ENCODE data around the gene MYOM3. TPM values are rescaled to one million over a fixed set of nuclear protein-coding genes. Genes with fewer than 3 reads are reported as not detected.
"Not testable (repeated sequence)": the region's sequence is repeated elsewhere in the genome, so short reads cannot be mapped to it uniquely, and the experiment has no call there.

The MYOM3 gene
- polyA plus RNA-seq, 2 donors = 0.27 to 0.37 TPM

DNA sequence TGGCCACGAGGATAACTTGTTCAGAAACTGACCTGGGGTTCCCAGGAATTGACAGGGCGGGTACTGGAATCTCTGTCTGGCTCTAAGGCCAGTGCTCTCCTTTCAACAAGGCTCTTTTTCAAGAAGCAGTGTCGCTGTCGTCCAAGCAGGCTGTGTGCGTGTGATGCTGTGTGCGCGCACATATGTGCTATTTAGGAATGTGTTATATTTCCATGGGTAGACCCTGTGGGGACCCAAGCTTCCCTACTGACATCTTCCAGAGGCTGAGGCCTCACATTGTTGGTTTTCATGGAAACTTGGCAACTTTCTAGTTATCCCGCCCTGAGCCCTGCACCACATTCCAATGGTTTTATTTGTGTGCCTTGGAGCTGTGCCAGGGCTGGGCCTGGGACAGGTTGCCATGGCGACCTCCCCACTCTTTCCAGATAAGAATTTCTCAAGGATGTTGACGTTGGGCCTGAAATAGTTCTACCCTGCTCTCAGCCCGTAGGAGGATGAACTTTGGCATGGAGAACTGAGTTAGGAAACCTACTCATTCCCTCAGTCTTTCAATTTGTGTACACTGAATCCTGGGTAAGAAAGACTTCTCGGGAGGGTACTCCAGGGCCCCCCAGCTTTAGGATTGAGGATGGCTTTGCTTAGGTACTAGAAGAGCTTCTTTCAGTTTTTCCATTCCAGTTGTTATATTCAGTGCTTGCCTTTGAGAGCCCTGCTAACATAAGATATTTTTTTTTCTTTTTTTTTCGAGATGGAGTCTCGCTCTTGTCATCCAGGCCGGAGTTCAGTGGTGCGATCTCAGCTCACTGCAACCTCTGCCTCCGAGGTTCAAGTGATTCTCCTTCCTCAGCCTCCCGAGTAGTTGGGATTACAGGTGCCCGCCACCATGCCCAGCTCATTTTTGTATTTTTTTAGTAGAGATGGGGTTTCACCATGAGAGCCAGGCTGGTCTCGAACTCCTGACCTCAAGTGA is 93.0 kb downstream of the MYOM3 start:
- H3K27me3 ChIP-seq (ENCODE audit: control insufficient read depth in 1 of 2, insufficient read depth in 2 of 2, low read length in 2 of 2) = no peaks in the 10 kb centered on the region
- no peaks in the 10 kb centered on the region for H3K9me3 ChIP-seq (ENCODE audit: control insufficient read depth in 2 of 2, insufficient read depth in 1 of 2, low read depth in 1 of 2, low read length in 1 of 2)
- no peak overlapping the region for H3K4me3 ChIP-seq (ENCODE audit: low read depth in 1 of 2, low read length in 2 of 2)

DNA sequence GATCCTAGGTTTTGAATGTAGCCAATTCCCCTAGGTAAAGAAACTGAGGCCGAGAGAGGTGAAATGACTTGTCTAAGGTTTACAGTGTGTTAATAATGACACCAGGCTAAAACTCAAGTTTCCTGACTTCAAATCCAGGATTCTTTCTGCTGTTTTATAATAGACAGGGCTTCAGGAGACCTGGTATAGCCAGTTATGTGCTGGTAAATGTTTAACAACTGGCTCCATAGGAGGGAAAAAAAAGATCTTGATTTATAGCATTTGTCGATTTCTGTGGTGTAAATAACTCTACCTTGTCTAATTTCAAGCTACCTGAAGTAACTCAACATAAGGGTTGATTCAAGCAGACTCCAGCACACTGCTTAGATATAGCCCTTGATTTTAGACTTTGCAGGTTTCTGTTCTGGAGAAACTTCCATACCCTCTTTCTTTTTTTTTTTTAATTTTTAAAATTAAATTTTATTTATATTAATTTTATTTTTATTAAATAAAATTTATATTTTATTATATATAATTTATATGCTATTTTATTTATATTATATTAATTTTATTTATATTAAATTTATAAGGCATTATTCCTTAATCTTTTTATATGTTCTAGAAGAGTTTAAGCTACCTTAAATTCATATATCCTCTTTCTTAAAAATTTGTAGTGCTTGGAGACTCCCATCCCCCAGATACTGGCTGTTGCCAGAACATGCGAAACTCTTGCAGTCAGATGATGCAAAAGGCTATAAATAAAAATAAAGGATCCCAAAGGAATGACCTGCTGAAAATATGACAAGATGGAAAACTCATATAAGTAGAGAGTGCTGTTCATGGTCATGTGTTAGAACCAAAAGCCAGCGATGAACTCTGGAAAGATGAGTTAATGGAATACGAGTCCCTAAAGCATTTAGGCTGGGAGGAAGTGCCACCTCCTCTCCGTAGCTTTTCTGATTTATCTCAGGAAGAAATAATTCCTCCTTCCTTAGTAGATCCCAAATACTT is 96.4 kb downstream of the MYOM3 start:
- H3K9me3 ChIP-seq (ENCODE audit: control insufficient read depth in 2 of 2, insufficient read depth in 1 of 2, low read depth in 1 of 2, low read length in 1 of 2) = no peaks in the 10 kb centered on the region
- no peak overlapping the region for H3K4me3 ChIP-seq (ENCODE audit: low read depth in 1 of 2, low read length in 2 of 2)
- H3K27me3 ChIP-seq (ENCODE audit: control insufficient read depth in 1 of 2, insufficient read depth in 2 of 2, low read length in 2 of 2) = no peaks in the 10 kb centered on the region
- H3K27ac ChIP-seq (ENCODE audit: low read depth in 2 of 2, low read length in 1 of 2) = peak overlapping the region in 1 of 2 donors; percentile 5
- WGBS, 2 donors = 45 to 52% methylated on average over 6 of the region's 6 CpGs
- no peaks in the 10 kb centered on the region for H3K36me3 ChIP-seq (ENCODE audit: control insufficient read depth in 2 of 2, insufficient read depth in 2 of 2, low read length in 1 of 2)
- peaks cover 0 to 4% of the 10 kb centered on the region in 2 donors for H3K4me1 ChIP-seq (ENCODE audit: control insufficient read depth in 2 of 2, insufficient read depth in 2 of 2, low read length in 1 of 2)

More for the DNA sequence above, 93.0 kb downstream of the MYOM3 start:
- 40 to 41% methylated on average over 20 of the region's 20 CpGs for WGBS, 2 donors
- H3K36me3 ChIP-seq (ENCODE audit: control insufficient read depth in 2 of 2, insufficient read depth in 2 of 2, low read length in 1 of 2) = no peaks in the 10 kb centered on the region
- H3K4me1 ChIP-seq (ENCODE audit: control insufficient read depth in 2 of 2, insufficient read depth in 2 of 2, low read length in 1 of 2) = peaks cover 0 to 6% of the 10 kb centered on the region in 2 donors
- H3K27ac ChIP-seq (ENCODE audit: low read depth in 2 of 2, low read length in 1 of 2) = peak overlapping the region; percentile 37 to 69

- H3K36me3 ChIP-seq (ENCODE audit: control insufficient read depth in 2 of 2, insufficient read depth in 2 of 2, low read length in 1 of 2); H3K4me3 ChIP-seq (ENCODE audit: low read depth in 1 of 2, low read length in 2 of 2); H3K4me1 ChIP-seq (ENCODE audit: control insufficient read depth in 2 of 2, insufficient read depth in 2 of 2, low read length in 1 of 2); H3K27ac ChIP-seq (ENCODE audit: low read depth in 2 of 2, low read length in 1 of 2); H3K9me3 ChIP-seq (ENCODE audit: control insufficient read depth in 2 of 2, insufficient read depth in 1 of 2, low read depth in 1 of 2, low read length in 1 of 2); H3K27me3 ChIP-seq (ENCODE audit: control insufficient read depth in 1 of 2, insufficient read depth in 2 of 2, low read length in 2 of 2): not testable (repeated sequence)
- 95% methylated on average over 8 of the region's 8 CpGs for WGBS, 2 donors
These were observed 99.1 kb downstream of the MYOM3 start for GRCh38 chr1:24012878-24013277.

DNA sequence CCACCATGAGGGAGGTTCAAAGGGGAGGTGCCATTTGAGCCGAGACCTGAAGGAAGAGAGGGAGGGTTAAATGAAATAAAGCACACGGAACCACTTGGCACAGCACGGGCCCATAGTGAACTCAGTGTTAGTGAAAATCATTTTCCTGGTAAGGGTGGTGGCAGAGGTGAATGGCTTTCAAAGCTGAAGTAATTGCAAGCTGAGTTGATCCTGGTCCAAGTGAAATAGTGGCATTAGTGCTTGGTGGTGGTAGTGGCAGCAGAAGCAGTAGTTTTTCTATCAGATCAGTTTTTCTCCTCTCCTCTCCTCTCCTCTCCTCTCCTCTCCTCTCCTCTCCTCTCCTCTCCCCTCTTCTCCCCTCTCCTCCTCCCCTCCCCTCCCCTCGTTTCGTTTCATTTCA is 101.3 kb downstream of the MYOM3 start:
- WGBS, 2 donors = 41 to 66% methylated on average over 3 of the region's 5 CpGs
- no peaks in the 10 kb centered on the region for H3K27me3 ChIP-seq (ENCODE audit: control insufficient read depth in 1 of 2, insufficient read depth in 2 of 2, low read length in 2 of 2)
- no peak overlapping the region for H3K27ac ChIP-seq (ENCODE audit: low read depth in 2 of 2, low read length in 1 of 2)
- no peak overlapping the region for H3K4me3 ChIP-seq (ENCODE audit: low read depth in 1 of 2, low read length in 2 of 2)
- H3K9me3 ChIP-seq (ENCODE audit: control insufficient read depth in 2 of 2, insufficient read depth in 1 of 2, low read depth in 1 of 2, low read length in 1 of 2) = no peaks in the 10 kb centered on the region
- H3K36me3 ChIP-seq (ENCODE audit: control insufficient read depth in 2 of 2, insufficient read depth in 2 of 2, low read length in 1 of 2) = no peaks in the 10 kb centered on the region
- no peaks in the 10 kb centered on the region for H3K4me1 ChIP-seq (ENCODE audit: control insufficient read depth in 2 of 2, insufficient read depth in 2 of 2, low read length in 1 of 2)

- no peak overlapping the region for H3K27ac ChIP-seq (ENCODE audit: low read depth in 2 of 2, low read length in 1 of 2)
- H3K4me1 ChIP-seq (ENCODE audit: control insufficient read depth in 2 of 2, insufficient read depth in 2 of 2, low read length in 1 of 2) = no peaks in the 10 kb centered on the region
- H3K27me3 ChIP-seq (ENCODE audit: control insufficient read depth in 1 of 2, insufficient read depth in 2 of 2, low read length in 2 of 2) = no peaks in the 10 kb centered on the region
- no peaks in the 10 kb centered on the region for H3K36me3 ChIP-seq (ENCODE audit: control insufficient read depth in 2 of 2, insufficient read depth in 2 of 2, low read length in 1 of 2)
- no peaks in the 10 kb centered on the region for H3K9me3 ChIP-seq (ENCODE audit: control insufficient read depth in 2 of 2, insufficient read depth in 1 of 2, low read depth in 1 of 2, low read length in 1 of 2)
- no peak overlapping the region for H3K4me3 ChIP-seq (ENCODE audit: low read depth in 1 of 2, low read length in 2 of 2)
- 90 to 93% methylated on average over 1 of the region's 1 CpG for WGBS, 2 donors
These were observed 102.5 kb downstream of the MYOM3 start for GRCh38 chr1:24009406-24009805.

DNA sequence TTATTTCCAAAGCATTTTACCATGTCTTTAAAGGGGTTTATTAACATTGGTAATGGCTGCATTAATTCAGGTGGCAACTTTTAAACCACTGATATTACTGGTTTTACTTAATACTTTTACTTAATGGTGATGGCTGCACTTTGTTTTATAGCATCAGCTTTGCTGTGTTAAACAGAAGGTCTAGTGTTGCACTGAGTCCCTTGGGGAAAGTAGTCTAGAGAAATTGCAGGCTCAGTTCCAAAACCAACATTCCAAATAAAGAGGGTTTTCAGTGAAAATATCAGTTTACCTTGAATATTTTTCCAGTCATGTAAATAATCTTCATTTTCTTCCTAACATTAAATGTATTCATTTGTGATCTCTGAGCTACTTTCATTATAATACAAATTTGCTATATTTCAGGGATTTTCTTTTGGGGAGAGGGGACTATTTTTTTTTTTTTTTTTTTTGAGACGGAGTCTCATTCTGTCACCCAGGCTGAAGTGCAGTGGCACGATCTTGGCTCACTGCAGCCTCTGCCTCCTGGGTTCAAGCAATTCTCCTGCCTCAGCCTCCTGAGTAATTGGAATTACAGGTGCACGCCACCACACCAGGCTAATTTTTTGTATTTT is 103.3 kb downstream of the MYOM3 start:
- not testable (repeated sequence) for H3K9me3 ChIP-seq (ENCODE audit: control insufficient read depth in 2 of 2, insufficient read depth in 1 of 2, low read depth in 1 of 2, low read length in 1 of 2)
- WGBS, 2 donors = 26 to 54% methylated on average over 2 to 3 of the region's 3 CpGs

GRCh38 chr1:24007079-24007478 is 104.9 kb downstream of the MYOM3 start:
- no peaks in the 10 kb centered on the region for H3K4me1 ChIP-seq (ENCODE audit: control insufficient read depth in 2 of 2, insufficient read depth in 2 of 2, low read length in 1 of 2)
- H3K4me3 ChIP-seq (ENCODE audit: low read depth in 1 of 2, low read length in 2 of 2) = no peak overlapping the region
- H3K36me3 ChIP-seq (ENCODE audit: control insufficient read depth in 2 of 2, insufficient read depth in 2 of 2, low read length in 1 of 2) = no peaks in the 10 kb centered on the region
- H3K27me3 ChIP-seq (ENCODE audit: control insufficient read depth in 1 of 2, insufficient read depth in 2 of 2, low read length in 2 of 2) = no peaks in the 10 kb centered on the region
- H3K9me3 ChIP-seq (ENCODE audit: control insufficient read depth in 2 of 2, insufficient read depth in 1 of 2, low read depth in 1 of 2, low read length in 1 of 2) = no peaks in the 10 kb centered on the region
- no peak overlapping the region for H3K27ac ChIP-seq (ENCODE audit: low read depth in 2 of 2, low read length in 1 of 2)

More for the DNA sequence above, 103.3 kb downstream of the MYOM3 start:
- not testable (repeated sequence) for H3K36me3 ChIP-seq (ENCODE audit: control insufficient read depth in 2 of 2, insufficient read depth in 2 of 2, low read length in 1 of 2); H3K4me3 ChIP-seq (ENCODE audit: low read depth in 1 of 2, low read length in 2 of 2); H3K27ac ChIP-seq (ENCODE audit: low read depth in 2 of 2, low read length in 1 of 2); H3K4me1 ChIP-seq (ENCODE audit: control insufficient read depth in 2 of 2, insufficient read depth in 2 of 2, low read length in 1 of 2); H3K27me3 ChIP-seq (ENCODE audit: control insufficient read depth in 1 of 2, insufficient read depth in 2 of 2, low read length in 2 of 2)
